LNCAP (cell line): ENCODE results near the gene SFMBT1.

ENCODE experiments used
- CTCF ChIP-seq: fragments of 450-650 bp; IDR thresholded peaks from 2 replicates; pipeline ENCODE4 v1.5.1; 2017; ENCODE audit warnings: mild to moderate bottlenecking

SFMBT1 gene

GRCh38 chr3:53056442-53056841, 10.6 kb upstream of the SFMBT1 start:
- TF ChIP-seq CTCF = no peak

- no peak for TF ChIP-seq CTCF
Measured at GRCh38 chr3:53051929-53052328, 6.1 kb upstream of the SFMBT1 start.

- TF ChIP-seq CTCF = no peak
Measured at GRCh38 chr3:53049987-53050386, 4.1 kb upstream of the SFMBT1 start.

GRCh38 chr3:53046171-53047170, 598 bp upstream of the SFMBT1 start:
- no peak; the same call in 1 of the 2 replicates for TF ChIP-seq CTCF

- TF ChIP-seq CTCF = no peak
Measured at GRCh38 chr3:53044711-53045517, 959 bp downstream of the SFMBT1 start.

GRCh38 chr3:53044371-53044710, 1.5 kb downstream of the SFMBT1 start:
- TF ChIP-seq CTCF = no peak

- no peak for TF ChIP-seq CTCF
Measured at GRCh38 chr3:53043738-53044137, 2.1 kb downstream of the SFMBT1 start.
